GM12892 (cell line): ENCODE data around the gene ARID1A.

Source experiments
- POLR2A ChIP-seq: IDR thresholded peaks from 2 replicates; pipeline ENCODE4 v1.6.1; 2011; ENCODE audit warnings: low read depth, low read length, control low read depth
- POLR2AphosphoS5 ChIP-seq: IDR thresholded peaks from 2 replicates; pipeline ENCODE4 v1.6.1; 2011; ENCODE audit warnings: low read depth, low read length, control low read depth

DNA sequence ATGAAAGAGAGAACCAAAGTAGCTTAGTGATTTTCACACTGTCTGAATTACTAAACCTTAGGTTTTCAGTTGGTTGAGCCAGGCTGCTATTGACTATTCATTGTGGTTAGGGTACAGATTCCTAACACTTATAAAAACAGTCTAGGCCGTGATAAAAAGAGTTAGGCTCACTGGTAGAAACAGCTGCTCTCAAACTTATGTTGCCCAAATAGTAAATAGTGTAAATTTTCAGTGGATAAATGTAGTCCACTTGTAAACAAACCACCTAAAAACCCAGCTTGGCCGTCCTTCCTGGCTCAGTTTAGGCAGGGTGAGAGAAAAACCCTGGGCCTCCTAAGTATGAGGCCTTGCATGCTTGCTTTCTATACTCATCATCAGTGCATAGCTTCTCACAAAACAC is 34.9 kb downstream of the ARID1A start:
- TF ChIP-seq POLR2A (no peak), POLR2AphosphoS5 (no peak)
